ENCODE measurements around the gene GSS.

DNA sequence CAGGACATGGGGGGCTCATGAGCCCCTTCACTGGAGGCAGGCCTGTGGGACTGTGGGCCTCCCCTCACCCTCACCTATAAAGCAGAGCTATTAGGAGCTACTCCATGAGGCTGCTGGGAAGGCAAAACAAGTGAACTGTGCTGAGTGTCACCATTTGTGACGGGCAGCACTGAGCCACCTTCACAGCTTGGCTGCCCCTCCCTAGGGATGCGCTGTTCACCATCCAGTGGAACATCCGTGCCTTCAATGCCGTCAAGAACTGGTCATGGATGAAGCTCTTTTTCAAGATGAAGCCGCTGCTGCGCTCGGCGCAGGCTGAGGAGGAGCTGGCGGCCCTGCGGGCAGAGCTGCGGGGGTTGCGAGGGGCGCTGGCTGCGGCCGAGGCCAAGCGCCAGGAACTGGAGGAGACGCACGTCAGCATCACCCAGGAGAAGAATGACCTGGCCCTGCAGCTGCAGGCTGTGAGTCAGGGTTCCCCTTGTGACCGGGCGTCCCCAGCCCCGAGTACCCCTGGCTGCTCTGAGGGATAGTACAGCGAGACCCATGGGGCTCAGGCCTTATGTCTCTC lies 38.4 kb upstream of the GSS start:
- no peak for TF ChIP-seq CTCF (IDR thresholded peaks at IDR 0.05)
- TF ChIP-seq POLR2A (IDR thresholded peaks at IDR 0.05) = no peak

All from thyroid gland (tissue), 4 donors.